Retina (tissue), 1 donor: ENCODE results near the gene KHDRBS2.

ENCODE experiments used
- DNase-seq: peaks from one replicate; pipeline ENCODE4 v3.0.0-alpha.2; 2016

The KHDRBS2 gene

DNA sequence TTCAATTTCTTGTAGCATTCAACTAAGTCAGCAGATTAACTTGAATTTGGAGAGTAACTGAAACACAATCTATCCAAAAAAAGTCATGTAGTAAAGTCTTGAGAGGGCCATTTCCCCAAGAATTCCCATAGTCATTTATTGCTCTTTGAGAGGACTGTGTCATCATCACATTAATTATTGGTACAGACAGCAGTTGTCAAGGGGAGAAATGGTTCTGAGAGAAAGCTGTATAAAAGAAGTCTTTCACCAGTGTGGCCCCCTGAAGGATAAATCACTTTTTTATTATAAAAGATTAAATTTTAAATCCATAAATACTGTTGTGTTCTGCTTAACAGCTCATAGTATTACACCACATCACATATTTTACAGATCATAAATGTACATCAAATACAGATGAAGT is 111.5 kb downstream of the KHDRBS2 start:
- no peak for DNase-seq

- DNase-seq = no peak
Measured at GRCh38 chr6:62167736-62168135, 118.3 kb downstream of the KHDRBS2 start.

DNA sequence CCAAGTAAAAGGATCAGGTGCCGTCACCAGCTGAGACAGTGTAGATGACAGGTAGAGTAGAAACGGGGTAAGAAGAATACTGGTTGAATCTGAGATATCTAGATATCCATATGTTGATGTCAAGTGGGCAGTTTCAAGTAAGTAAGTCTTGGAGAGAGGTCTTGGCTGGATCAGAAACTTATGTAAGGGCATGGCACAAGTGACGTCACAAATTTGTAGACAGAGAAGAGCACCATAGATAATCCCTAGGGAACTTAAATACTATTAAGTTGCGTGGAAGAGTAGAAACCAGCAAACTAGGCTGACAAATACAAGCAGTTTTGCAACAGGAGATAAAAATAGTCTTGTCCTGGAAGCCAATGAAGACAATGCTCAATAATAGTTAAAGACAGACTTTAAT is 123.2 kb downstream of the KHDRBS2 start:
- no peak for DNase-seq

DNA sequence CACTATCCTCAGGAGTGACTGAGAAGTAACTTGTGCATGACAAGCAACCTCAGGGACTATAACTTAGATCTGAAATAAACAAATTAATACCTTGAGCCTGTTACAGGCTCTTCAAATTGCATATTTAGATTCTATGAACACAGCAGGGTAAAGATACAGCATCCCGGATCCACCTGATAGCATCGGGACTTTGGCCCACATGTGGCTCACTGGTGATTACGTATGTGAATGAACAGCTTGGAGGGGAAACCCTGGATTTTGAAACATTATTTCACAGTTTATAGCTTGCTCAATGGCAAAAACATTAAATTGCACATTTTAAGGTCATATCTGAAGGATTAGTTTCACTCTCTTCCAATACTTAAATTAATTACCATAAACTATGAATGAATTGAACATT is 133.2 kb downstream of the KHDRBS2 start:
- no peak for DNase-seq

- peak; percentile 24 for DNase-seq
Measured at GRCh38 chr6:62150048-62150663, 135.9 kb downstream of the KHDRBS2 start.

DNA sequence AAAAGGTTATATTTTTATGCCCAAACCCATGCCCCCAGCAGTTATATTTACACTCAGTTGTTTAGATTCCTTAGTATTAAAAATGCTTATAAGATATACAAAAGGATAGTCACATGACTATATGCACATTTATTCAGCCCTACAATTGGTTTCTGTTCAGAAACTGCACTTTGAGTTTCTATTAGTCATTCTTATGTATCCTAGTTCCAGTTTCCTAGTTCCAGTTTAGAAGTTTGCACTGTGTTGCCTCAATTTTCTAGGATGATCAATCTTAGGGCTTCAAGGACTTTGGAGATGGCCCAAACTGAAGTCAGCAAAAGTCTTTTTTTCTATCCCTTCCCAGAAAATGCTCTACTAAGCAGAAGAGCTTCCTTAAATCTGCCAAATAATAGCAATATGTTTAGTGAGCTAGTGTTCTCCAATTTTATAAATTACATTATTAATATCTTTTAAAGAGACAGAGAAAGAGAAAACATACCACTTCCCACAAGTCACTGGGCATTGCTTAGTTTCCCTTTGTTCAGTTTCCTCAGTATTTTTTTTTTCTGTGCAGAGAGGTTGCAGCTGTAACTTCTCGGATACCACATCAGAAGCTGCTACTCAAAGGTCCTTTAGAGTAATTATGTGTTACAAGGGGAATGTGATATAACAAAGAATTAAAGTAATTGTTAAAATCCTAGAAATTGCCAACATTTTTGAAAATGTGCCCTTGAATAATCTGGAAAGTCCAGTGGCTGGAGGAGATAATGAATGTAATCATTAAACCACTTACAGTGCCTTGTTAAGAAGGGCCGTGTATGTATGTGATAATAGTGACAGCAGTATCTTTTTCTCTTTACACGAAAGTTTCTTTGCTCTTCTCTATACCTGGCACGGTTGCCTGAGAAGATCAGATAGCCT is 138.8 kb downstream of the KHDRBS2 start:
- no peak for DNase-seq

GRCh38 chr6:62129127-62129526 is 156.9 kb downstream of the KHDRBS2 start:
- no peak for DNase-seq

DNA sequence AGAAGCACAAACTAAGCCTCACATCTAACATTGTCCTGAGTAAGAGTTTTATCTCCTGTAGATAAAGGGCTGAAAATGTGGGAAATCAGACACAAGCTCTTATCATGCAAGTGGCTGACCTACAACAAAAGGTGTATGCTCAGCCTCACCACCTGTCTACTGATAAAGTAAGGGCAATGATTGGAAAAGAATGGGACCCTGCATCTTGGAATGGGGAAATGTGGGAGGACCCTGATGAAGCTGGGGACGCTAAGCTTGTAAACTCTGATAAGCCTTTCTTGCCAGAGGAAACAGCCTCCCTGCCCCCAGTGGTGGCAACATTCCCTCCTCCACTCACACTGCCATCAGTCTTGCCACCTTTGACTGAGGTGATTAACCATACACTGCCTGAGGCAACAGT is 166.6 kb downstream of the KHDRBS2 start:
- DNase-seq = no peak

DNA sequence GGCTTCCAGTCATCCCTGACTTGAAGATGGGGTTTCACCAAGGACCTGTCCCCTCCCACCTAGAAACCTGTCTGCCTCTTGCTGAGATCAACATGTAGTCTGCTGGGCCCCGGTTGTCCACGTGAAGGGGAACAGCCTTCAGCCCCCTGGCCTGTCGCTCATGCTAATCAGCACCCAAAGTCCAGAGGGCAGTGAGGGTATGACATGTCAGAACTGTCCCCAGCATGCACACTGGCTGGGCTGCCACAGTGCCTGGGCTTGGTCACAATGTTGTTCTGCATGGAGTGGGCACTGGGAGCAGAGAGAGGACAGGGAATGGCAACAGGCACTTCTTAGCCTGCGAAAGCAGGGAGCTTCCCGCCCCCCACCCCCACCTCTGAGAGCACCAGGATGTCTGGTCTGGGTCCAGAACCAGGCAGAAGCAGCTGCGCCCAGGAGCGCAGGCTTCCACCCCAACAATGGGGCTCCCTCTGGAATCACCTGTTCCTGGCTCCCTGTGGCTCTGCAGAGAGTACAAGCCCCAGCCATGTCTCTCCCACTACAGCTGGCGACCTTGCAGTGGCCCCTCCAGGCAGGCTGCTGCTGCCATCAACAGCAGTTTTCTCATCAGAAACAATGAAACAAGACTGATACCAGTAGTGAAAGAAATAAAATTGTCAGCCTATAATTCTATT is 182.7 kb downstream of the KHDRBS2 start:
- DNase-seq = no peak

GRCh38 chr6:62102387-62102786 is 183.6 kb downstream of the KHDRBS2 start:
- DNase-seq = no peak

GRCh38 chr6:62090442-62091229 is 195.4 kb downstream of the KHDRBS2 start:
- DNase-seq = no peak

DNA sequence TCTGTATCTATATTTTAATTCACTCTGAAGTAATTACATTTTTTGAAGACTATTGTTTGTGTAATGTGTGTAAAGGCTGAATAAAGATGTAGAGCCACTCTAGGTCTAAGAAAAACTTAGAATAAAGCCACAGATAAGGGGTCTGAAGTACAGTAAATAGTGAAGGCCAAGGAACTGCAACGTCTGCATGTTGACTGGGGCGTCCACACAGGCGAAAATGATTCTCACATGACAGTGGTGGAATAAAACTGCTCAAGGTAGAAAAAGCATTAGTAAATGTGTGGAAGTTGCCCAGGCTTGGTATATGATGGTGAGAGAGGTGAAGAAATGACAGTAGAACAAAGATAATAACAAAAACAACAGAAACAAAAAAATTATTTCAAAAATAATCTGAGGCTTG is 196.2 kb downstream of the KHDRBS2 start:
- DNase-seq = no peak

- no peak for DNase-seq
Measured at GRCh38 chr6:62086047-62086446, 200.0 kb downstream of the KHDRBS2 start.

DNA sequence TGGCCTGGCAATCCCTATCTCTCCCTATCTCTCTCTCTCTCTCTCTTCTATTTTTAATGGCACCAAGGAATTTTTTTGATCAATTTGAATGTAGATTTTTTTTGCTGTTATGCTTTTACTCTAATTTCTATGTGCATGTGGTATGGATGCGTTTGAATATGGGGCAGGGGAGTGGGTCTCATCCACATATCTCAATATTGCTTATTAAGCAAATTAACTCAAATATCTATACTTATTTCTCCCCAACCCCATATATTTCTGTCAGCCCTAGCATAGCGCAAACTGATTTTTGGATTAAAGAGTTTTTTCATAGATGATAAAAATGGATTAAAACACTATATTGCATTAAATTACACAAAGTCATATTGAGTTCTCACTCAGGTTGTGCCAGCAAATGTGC is 210.2 kb downstream of the KHDRBS2 start:
- DNase-seq = no peak

DNA sequence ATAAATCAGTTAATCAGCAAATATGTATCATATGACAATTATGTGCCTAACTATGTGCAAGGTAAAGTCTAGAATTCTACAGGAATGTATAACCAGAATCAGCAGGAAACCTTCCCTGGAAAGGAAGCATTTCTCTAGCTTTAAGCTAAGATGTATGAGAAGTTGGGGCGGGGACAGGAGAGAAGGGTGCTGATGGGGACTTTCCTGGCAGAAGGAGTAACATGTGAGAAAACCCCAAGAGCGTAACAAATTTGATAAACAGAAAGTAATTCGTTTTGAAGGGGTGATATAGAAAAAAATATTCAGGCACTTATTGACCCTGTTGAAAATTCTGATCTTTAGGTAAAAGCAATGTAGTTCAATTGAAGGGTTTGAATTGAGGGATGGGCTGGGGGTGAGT is 226.1 kb downstream of the KHDRBS2 start:
- DNase-seq = no peak

DNA sequence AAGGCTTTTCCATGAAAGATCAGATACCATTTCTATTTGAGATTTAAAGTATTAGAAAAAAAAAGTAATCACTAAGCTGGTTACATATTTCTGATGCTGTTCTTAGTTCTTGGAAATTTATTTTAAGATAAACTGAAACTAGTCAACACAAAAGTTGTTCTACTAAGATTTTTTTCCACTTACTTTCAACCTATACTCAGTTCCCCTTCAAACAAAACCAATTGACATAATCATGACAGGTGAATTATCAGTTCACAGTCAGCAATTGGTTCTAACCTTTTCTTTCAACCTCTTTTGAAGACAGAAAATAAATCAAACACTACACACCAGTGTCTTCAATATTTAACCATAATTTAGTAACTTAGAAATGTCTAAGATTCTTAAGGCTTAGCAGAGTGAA is 228.7 kb downstream of the KHDRBS2 start:
- DNase-seq = no peak

DNA sequence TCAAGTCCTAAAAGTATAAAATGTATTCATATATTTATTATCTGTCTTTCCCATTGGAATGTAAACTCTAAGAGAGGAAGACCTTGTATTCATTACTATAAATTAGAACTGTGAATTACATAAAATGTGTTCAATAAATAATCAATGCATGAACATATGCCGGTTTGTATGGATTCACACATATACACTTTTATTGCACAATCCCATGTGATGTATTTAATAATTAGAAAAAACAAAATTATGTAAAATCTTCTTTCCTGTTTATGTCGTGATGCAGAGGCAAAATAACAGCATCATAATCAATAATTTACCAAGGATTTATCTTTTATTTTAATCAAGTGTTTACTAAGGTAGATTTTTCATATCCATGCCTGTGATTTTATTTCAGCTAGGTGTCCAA is 240.5 kb downstream of the KHDRBS2 start:
- no peak for DNase-seq

- no peak for DNase-seq
Measured at GRCh38 chr6:62043084-62043483, 242.9 kb downstream of the KHDRBS2 start.

DNA sequence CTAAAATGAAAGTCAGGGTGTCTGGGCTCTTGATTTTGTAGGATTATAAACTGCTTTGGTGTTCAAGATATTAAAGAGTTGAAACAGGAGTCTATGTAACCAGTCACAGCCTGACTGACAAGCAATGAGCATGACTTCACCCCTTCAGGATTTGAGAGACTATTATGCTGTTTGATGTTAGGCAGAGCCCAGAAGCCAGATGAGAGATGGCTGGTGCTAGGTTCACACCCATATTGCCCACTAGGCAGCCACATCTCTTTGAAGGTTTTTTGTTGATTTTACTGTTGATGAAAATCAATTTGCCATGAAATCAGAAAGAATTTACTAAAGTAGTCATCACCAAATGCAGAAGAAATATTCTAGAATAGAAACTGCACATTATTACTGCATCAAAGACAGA is 243.6 kb downstream of the KHDRBS2 start:
- DNase-seq = no peak

GRCh38 chr6:62039605-62040004 is 246.4 kb downstream of the KHDRBS2 start:
- DNase-seq = no peak

GRCh38 chr6:62037445-62037844 is 248.6 kb downstream of the KHDRBS2 start:
- DNase-seq = no peak

DNA sequence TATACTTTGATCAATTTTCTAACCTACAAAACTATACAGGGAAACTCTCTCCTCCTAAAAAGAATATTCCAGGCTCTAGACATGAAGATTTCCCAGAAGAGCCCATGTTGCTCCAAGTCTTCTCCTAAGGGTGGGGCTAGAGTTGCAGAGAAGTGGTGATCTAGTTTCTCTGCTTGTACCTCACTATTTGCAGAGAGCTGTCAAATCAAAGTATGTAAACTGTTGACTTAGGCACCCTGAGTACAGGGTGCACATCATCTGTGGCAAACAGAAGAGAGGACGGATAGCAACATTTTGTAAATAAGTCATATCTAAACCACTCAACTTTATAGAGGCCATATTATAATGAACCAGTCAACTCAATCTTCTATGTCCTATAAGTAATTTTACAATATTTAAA is 250.1 kb downstream of the KHDRBS2 start:
- no peak for DNase-seq

DNA sequence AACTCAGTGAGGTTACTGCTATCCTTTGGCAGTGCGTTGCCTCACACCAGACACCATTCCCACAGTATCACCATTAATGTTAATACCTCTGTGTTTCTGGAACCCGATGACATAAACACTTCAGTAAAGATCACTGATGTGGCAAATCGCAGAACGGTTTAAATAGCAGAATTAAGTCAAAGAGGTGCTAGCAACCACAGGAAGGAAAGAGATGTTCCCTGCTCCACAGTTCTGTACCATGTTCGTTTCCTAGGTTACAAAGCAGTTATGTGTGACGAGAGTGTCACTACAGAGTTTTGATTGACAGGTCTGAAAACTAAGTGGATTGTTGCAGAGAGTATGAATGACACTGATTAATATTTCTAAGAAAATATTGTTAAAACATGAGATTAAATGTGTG is 272.3 kb downstream of the KHDRBS2 start:
- no peak for DNase-seq
